GM21825 (cell line): ENCODE data around the gene MUC5AC.

ENCODE experiments used
- ATAC-seq: cut with Tn5 transposase; IDR thresholded peaks from one replicate; pipeline ENCODE4 v1.9.1; 2021; ENCODE audit warnings: mild to moderate bottlenecking, moderate library complexity; ENCODE audit not compliant: unreplicated experiment

The MUC5AC gene

GRCh38 chr11:1222491-1223345 lies 65.0 kb downstream of the MUC5AC start, which contains the start of gene MUC5B:
Gene MUC5B (plus strand): TSS chr11:1223066. CDS start chr11:1223124, 58 bp downstream.
- no peak for ATAC-seq

GRCh38 chr11:1223346-1224110 lies 65.8 kb downstream of the MUC5AC start:
- ATAC-seq = no peak

GRCh38 chr11:1224111-1224490 lies 66.3 kb downstream of the MUC5AC start:
- no peak for ATAC-seq

GRCh38 chr11:1224491-1225385 lies 67.0 kb downstream of the MUC5AC start:
- ATAC-seq = no peak

GRCh38 chr11:1225386-1226225 lies 67.9 kb downstream of the MUC5AC start:
- ATAC-seq = no peak

- ATAC-seq = no peak
Observed at GRCh38 chr11:1226226-1226985, 68.7 kb downstream of the MUC5AC start.

- no peak for ATAC-seq
Observed at GRCh38 chr11:1226986-1227550, 69.3 kb downstream of the MUC5AC start.

GRCh38 chr11:1227551-1228100 lies 69.9 kb downstream of the MUC5AC start:
- no peak for ATAC-seq

GRCh38 chr11:1228101-1228821 lies 70.5 kb downstream of the MUC5AC start:
- ATAC-seq = no peak

GRCh38 chr11:1228921-1229451 lies 71.2 kb downstream of the MUC5AC start:
- no peak for ATAC-seq

GRCh38 chr11:1229471-1230120 lies 71.8 kb downstream of the MUC5AC start:
- ATAC-seq = no peak

- no peak for ATAC-seq
Observed at GRCh38 chr11:1230121-1230455, 72.3 kb downstream of the MUC5AC start.

- no peak for ATAC-seq
Observed at GRCh38 chr11:1230456-1231395, 73.0 kb downstream of the MUC5AC start.

GRCh38 chr11:1231396-1232020 lies 73.8 kb downstream of the MUC5AC start:
- ATAC-seq = no peak

GRCh38 chr11:1232021-1232882 lies 74.5 kb downstream of the MUC5AC start:
- no peak for ATAC-seq
